ENCODE measurements around the gene ANHX. TPM values are rescaled to one million over a fixed set of nuclear protein-coding genes. Genes with fewer than 3 reads are reported as not detected.

ANHX gene
- total and polyA plus RNA-seq, 4 donors = not detected

DNA sequence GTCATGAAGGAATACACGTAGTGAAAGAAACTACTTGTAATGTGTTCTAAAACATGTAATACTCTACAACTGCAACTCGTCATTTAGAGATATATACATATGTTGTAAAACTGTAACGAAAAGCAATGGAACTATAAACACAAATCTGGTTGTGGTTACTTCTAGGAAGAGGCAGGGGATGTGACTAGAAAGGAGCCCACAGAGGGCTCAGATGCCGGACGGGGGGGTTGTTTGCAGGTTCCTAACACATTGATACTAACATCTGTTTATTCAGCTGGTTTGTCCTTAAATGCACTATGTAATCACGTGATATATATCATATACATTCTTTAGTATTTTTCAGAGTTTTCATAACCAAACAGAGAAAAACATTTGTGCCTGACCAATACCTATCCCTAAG, 16.1 kb upstream of the ANHX start:
- Histone ChIP-seq H3K36me3 (ENCODE audit: control insufficient read depth in 4 of 4, insufficient read depth in 4 of 4, low read length in 4 of 4) (no peaks in the 10 kb centered on the region), H3K9ac (ENCODE audit: insufficient read depth in 1 of 2, low read length in 2 of 2) (no peak overlapping the region), H3K4me3 (no peak overlapping the region), H3K27ac (ENCODE audit: low read depth in 1 of 2, low read length in 1 of 2) (no peak overlapping the region), H3K9me3 (ENCODE audit: control insufficient read depth in 4 of 4, insufficient read depth in 3 of 4, low read length in 3 of 4) (peaks cover 0 to 11% (median 2%) of the 10 kb centered on the region in 4 donors), H3K27me3 (ENCODE audit: control insufficient read depth in 3 of 3, insufficient read depth in 3 of 3, low read length in 2 of 3) (no peaks in the 10 kb centered on the region), H3K4me1 (ENCODE audit: control insufficient read depth in 5 of 5, insufficient read depth in 5 of 5, low read length in 5 of 5) (no peaks in the 10 kb centered on the region)
- no peak for ATAC-seq (ENCODE audit: insufficient read depth, low FRiP score)
- 64 to 65% methylated on average over 6 of the region's 6 CpGs for WGBS, 2 donors
- TF ChIP-seq, protein P1, sequence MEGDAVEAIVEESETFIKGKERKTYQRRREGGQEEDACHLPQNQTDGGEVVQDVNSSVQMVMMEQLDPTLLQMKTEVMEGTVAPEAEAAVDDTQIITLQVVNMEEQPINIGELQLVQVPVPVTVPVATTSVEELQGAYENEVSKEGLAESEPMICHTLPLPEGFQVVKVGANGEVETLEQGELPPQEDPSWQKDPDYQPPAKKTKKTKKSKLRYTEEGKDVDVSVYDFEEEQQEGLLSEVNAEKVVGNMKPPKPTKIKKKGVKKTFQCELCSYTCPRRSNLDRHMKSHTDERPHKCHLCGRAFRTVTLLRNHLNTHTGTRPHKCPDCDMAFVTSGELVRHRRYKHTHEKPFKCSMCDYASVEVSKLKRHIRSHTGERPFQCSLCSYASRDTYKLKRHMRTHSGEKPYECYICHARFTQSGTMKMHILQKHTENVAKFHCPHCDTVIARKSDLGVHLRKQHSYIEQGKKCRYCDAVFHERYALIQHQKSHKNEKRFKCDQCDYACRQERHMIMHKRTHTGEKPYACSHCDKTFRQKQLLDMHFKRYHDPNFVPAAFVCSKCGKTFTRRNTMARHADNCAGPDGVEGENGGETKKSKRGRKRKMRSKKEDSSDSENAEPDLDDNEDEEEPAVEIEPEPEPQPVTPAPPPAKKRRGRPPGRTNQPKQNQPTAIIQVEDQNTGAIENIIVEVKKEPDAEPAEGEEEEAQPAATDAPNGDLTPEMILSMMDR (IDR thresholded peaks at IDR 0.05; ENCODE audit: control extremely low read depth, extremely low read depth) = no peak
- no peak for DNase-seq

DNA sequence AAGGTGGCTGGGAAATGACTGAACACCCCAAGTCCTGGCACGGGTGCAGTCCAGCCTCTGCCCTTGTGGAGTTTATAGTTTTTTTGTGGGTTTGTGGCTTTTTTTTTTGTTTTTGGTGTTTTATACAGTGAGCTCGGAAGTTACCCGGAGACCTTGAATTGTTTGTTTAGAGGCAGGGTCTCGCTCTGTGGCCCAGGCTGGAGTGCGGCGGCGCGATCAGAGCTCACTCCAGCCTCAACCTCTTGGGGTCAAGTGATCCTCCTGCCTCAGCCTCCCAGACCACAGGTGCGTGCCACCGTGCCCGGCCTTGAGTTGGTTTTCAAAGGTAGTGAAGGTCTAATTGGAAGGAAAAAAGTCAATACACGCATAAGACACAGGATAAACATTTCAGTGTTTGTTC, 879 bp upstream of the ANHX start:
- H3K27ac ChIP-seq (ENCODE audit: low read depth in 1 of 2, low read length in 1 of 2) = no peak overlapping the region
- H3K4me1 ChIP-seq (ENCODE audit: control insufficient read depth in 5 of 5, insufficient read depth in 5 of 5, low read length in 5 of 5) = no peaks in the 10 kb centered on the region
- ATAC-seq (ENCODE audit: insufficient read depth, low FRiP score) (no peak), DNase-seq (no peak)
- H3K36me3 ChIP-seq (ENCODE audit: control insufficient read depth in 4 of 4, insufficient read depth in 4 of 4, low read length in 4 of 4) = no peaks in the 10 kb centered on the region
- peaks cover 0 to 25% (median 9%) of the 10 kb centered on the region in 4 donors for H3K9me3 ChIP-seq (ENCODE audit: control insufficient read depth in 4 of 4, insufficient read depth in 3 of 4, low read length in 3 of 4)
- H3K4me3 ChIP-seq = no peak overlapping the region
- H3K27me3 ChIP-seq (ENCODE audit: control insufficient read depth in 3 of 3, insufficient read depth in 3 of 3, low read length in 2 of 3) = peaks cover 0 to 7% (median 0%) of the 10 kb centered on the region in 3 donors
- no peak overlapping the region for H3K9ac ChIP-seq (ENCODE audit: insufficient read depth in 1 of 2, low read length in 2 of 2)
- TF ChIP-seq, protein P1 (IDR thresholded peaks at IDR 0.05; ENCODE audit: control extremely low read depth, extremely low read depth) = no peak
- 89 to 91% methylated on average over 12 of the region's 12 CpGs for WGBS, 2 donors

DNA sequence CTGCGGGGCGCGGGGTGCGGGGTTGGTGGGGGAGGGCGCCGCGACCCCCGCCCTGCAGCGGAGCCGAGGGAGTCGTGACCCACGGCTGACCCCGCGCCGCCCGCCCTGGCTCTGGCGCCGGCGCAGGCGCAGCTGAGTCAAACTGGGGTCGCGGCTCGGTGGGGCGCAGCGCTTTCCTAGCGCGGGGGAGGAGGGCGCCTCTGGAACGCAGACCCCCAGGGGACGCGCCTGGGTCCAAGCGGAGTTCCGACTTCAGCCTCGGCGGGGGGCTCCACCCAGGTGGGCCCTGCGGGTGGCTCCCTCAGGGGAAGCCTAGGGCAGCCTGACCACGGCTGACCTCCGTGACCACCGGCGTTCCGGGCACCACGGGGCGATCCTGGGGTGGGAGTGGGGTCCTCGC, 467 bp upstream of the ANHX start:
- DNase-seq = no peak
- ATAC-seq (ENCODE audit: insufficient read depth, low FRiP score) = no peak
- H3K36me3 ChIP-seq (ENCODE audit: control insufficient read depth in 4 of 4, insufficient read depth in 4 of 4, low read length in 4 of 4) = no peaks in the 10 kb centered on the region
- no peak overlapping the region for H3K9ac ChIP-seq (ENCODE audit: insufficient read depth in 1 of 2, low read length in 2 of 2)
- H3K4me1 ChIP-seq (ENCODE audit: control insufficient read depth in 5 of 5, insufficient read depth in 5 of 5, low read length in 5 of 5) = no peaks in the 10 kb centered on the region
- no peak overlapping the region for H3K4me3 ChIP-seq
- 40 to 52% methylated on average over 39 to 44 of the region's 44 CpGs for WGBS, 2 donors
- TF ChIP-seq, protein P1 (IDR thresholded peaks at IDR 0.05; ENCODE audit: control extremely low read depth, extremely low read depth) = no peak
- H3K27me3 ChIP-seq (ENCODE audit: control insufficient read depth in 3 of 3, insufficient read depth in 3 of 3, low read length in 2 of 3) = peaks cover 0 to 7% (median 0%) of the 10 kb centered on the region in 3 donors
- no peak overlapping the region for H3K27ac ChIP-seq (ENCODE audit: low read depth in 1 of 2, low read length in 1 of 2)
- H3K9me3 ChIP-seq (ENCODE audit: control insufficient read depth in 4 of 4, insufficient read depth in 3 of 4, low read length in 3 of 4) = peaks cover 0 to 27% (median 9%) of the 10 kb centered on the region in 4 donors

DNA sequence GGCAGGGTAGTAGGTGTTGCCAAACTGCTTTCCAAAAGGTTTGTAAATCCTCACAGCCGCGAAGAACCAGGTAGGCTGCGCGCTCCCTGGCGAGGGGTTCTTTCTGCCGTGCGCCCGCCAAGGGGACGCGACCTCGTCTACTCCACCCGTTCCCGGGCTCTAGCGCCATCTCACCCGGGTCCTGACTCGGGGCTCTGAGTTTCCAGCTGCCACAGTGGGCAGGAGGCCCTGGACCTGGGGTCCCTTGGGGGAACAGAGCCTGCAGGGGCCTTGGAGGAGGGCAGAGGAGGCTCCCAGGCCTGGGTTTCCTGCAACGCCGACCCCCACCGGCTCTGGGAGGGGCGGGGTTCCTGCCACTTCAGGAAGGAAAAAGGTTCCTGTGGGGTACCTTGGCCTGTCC, 706 bp downstream of the ANHX start:
- no peak overlapping the region for H3K9ac ChIP-seq (ENCODE audit: insufficient read depth in 1 of 2, low read length in 2 of 2)
- H3K36me3 ChIP-seq (ENCODE audit: control insufficient read depth in 4 of 4, insufficient read depth in 4 of 4, low read length in 4 of 4) = no peaks in the 10 kb centered on the region
- DNase-seq (no peak), ATAC-seq (ENCODE audit: insufficient read depth, low FRiP score) (no peak)
- H3K27me3 ChIP-seq (ENCODE audit: control insufficient read depth in 3 of 3, insufficient read depth in 3 of 3, low read length in 2 of 3) = peaks cover 0 to 7% (median 0%) of the 10 kb centered on the region in 3 donors
- H3K27ac ChIP-seq (ENCODE audit: low read depth in 1 of 2, low read length in 1 of 2) = no peak overlapping the region
- 58 to 62% methylated on average over 19 to 20 of the region's 20 CpGs for WGBS, 2 donors
- no peaks in the 10 kb centered on the region for H3K4me1 ChIP-seq (ENCODE audit: control insufficient read depth in 5 of 5, insufficient read depth in 5 of 5, low read length in 5 of 5)
- no peak overlapping the region for H3K4me3 ChIP-seq
- peaks cover 0 to 29% (median 9%) of the 10 kb centered on the region in 4 donors for H3K9me3 ChIP-seq (ENCODE audit: control insufficient read depth in 4 of 4, insufficient read depth in 3 of 4, low read length in 3 of 4)
- TF ChIP-seq, protein P1 (IDR thresholded peaks at IDR 0.05; ENCODE audit: control extremely low read depth, extremely low read depth) = no peak

Data from lung (tissue), 12 donors.